Natural killer cell treated with Interleukin-12 subunit alpha and Interleukin-12 subunit beta and Interleukin-15 and Interleukin-18, amount 100 ng/mL, for 72 hours (primary cell): ENCODE data around the gene MAML2. TPM values are rescaled to one million over a fixed set of nuclear protein-coding genes. Genes with fewer than 3 reads are reported as not detected.

Experiments used
- ATAC-seq, 2 donors: fragments of 150-1000 bp; cut with Tn5 transposase in 1 of 2; sonication (Bioruptor Pico), chemical (Tn5 transposase) in 1 of 2; 2 replicates each; pipeline ENCODE4 v1.10.0; 2021
- DNase-seq: peaks from one replicate; pipeline ENCODE4 v3.0.0; 2022; ENCODE audit warnings: low spot score
- H3K27ac Mint-ChIP-seq, 2 donors: 1 replicate in 1 of 2; 2 replicates in 1 of 2; pipeline ENCODE4 v1.8.0; 2022; ENCODE audit warnings: mixed read lengths in 2 of 2, mild to moderate bottlenecking in 1 of 2, moderate library complexity in 1 of 2
- H3K27me3 Mint-ChIP-seq, 2 donors: 1 replicate in 1 of 2; 2 replicates in 1 of 2; pipeline ENCODE4 v1.8.0; 2022; ENCODE audit warnings: mixed read lengths in 2 of 2
- H3K36me3 Mint-ChIP-seq: one replicate; pipeline ENCODE4 v1.8.0; 2022; ENCODE audit warnings: mixed read lengths
- H3K4me1 Mint-ChIP-seq, 2 donors: 1 replicate in 1 of 2; 2 replicates in 1 of 2; pipeline ENCODE4 v1.8.0; 2022; ENCODE audit warnings: low read depth in 2 of 2, mixed read lengths in 2 of 2, mild to moderate bottlenecking in 1 of 2
- H3K4me3 Mint-ChIP-seq: one replicate; pipeline ENCODE4 v1.8.0; 2022; ENCODE audit warnings: mixed read lengths
- H3K9me3 Mint-ChIP-seq: 2 replicates; pipeline ENCODE4 v1.8.0; 2022; ENCODE audit warnings: mixed read lengths
- total RNA-seq, 2 donors: library from RNA; stranded (reverse); gene quantifications; one replicate each; pipeline ENCODE4 v1.2.3, GENCODE V29; 2022

Gene MAML2
- total RNA-seq, 2 donors from 2014 or later: 15.9 to 21.9 TPM

- peak; percentile 79 to 83 for ATAC-seq
- no peaks in the 10 kb centered on the region for H3K27me3 Mint-ChIP-seq
- no peaks in the 10 kb centered on the region for H3K9me3 Mint-ChIP-seq
- peak overlapping the region; percentile 71 for H3K4me3 Mint-ChIP-seq
- no peak for DNase-seq
- peaks cover 36 to 44% of the 10 kb centered on the region in 2 donors for H3K4me1 Mint-ChIP-seq
- H3K27ac Mint-ChIP-seq: peak overlapping the region; percentile 77 to 83
- no peaks in the 10 kb centered on the region for H3K36me3 Mint-ChIP-seq
Measured at GRCh38 chr11:96075532-96075959, 267.4 kb downstream of the MAML2 start.

GRCh38 chr11:96074551-96075310 is 268.3 kb downstream of the MAML2 start:
- Mint-ChIP-seq H3K27ac (peak overlapping the region; percentile 77 to 83), H3K9me3 (no peaks in the 10 kb centered on the region), H3K36me3 (no peaks in the 10 kb centered on the region), H3K4me3 (peak overlapping the region; percentile 71), H3K4me1 (peaks cover 35 to 39% of the 10 kb centered on the region in 2 donors), H3K27me3 (no peaks in the 10 kb centered on the region)
- DNase-seq: no peak
- no peak for ATAC-seq

- H3K9me3 Mint-ChIP-seq: no peaks in the 10 kb centered on the region
- H3K4me1 Mint-ChIP-seq: peaks cover 35 to 40% of the 10 kb centered on the region in 2 donors
Measured at GRCh38 chr11:96073536-96073935, 269.5 kb downstream of the MAML2 start.

GRCh38 chr11:96072592-96072991 is 270.4 kb downstream of the MAML2 start:
- ATAC-seq (no peak), DNase-seq (no peak)
- Mint-ChIP-seq H3K4me3 (no peak overlapping the region), H3K27ac (peak overlapping the region in 1 of 2 donors; percentile 8), H3K27me3 (no peaks in the 10 kb centered on the region), H3K4me1 (peaks cover 37 to 44% of the 10 kb centered on the region in 2 donors), H3K36me3 (no peaks in the 10 kb centered on the region), H3K9me3 (no peaks in the 10 kb centered on the region)

More at GRCh38 chr11:96073536-96073935, 269.5 kb downstream of the MAML2 start:
- H3K27ac Mint-ChIP-seq: peak overlapping the region in 1 of 2 donors; percentile 83
- DNase-seq (no peak), ATAC-seq (no peak)
- H3K36me3 Mint-ChIP-seq: no peaks in the 10 kb centered on the region
- H3K4me3 Mint-ChIP-seq: no peak overlapping the region
- no peaks in the 10 kb centered on the region for H3K27me3 Mint-ChIP-seq

DNA sequence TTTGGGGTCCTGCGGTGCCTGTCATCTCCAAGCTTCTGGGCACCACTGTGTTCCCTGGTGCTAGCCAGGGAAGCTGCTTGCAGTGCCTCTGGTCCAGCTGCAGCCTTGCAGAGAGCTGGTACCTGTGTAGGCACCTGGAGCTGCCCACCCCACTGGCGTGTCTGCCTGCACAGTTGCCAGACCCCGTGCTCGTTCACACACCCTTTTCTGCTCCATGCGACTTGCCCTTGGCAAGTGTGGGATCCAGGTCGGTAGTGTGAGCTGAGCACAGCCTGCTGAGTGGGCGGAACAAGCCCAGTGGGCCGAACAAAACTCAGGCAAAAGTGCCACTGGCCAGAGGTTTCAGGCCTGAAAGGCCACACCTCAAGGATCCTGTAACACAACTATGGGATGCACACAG is 272.5 kb downstream of the MAML2 start:
- DNase-seq (no peak), ATAC-seq (peak in 1 of 2 donors; percentile 24)
- Mint-ChIP-seq H3K27ac (no peak overlapping the region), H3K27me3 (no peaks in the 10 kb centered on the region), H3K4me1 (peaks cover 35 to 44% of the 10 kb centered on the region in 2 donors), H3K36me3 (no peaks in the 10 kb centered on the region), H3K9me3 (no peaks in the 10 kb centered on the region), H3K4me3 (no peak overlapping the region)

- peak overlapping the region in 1 of 2 donors; percentile 0 for H3K27ac Mint-ChIP-seq
- no peaks in the 10 kb centered on the region for H3K27me3 Mint-ChIP-seq
- no peak overlapping the region for H3K4me3 Mint-ChIP-seq
Measured at GRCh38 chr11:96067160-96067559, 275.8 kb downstream of the MAML2 start.

GRCh38 chr11:96065379-96065778 is 277.6 kb downstream of the MAML2 start:
- H3K27ac Mint-ChIP-seq: no peak overlapping the region
- DNase-seq (no peak), ATAC-seq (no peak)
- no peak overlapping the region for H3K4me3 Mint-ChIP-seq
- no peaks in the 10 kb centered on the region for H3K36me3 Mint-ChIP-seq
- no peaks in the 10 kb centered on the region for H3K27me3 Mint-ChIP-seq
- no peaks in the 10 kb centered on the region for H3K9me3 Mint-ChIP-seq
- H3K4me1 Mint-ChIP-seq: peaks cover 37 to 58% of the 10 kb centered on the region in 2 donors

More at GRCh38 chr11:96067160-96067559, 275.8 kb downstream of the MAML2 start:
- Mint-ChIP-seq H3K4me1 (peaks cover 32 to 47% of the 10 kb centered on the region in 2 donors), H3K36me3 (no peaks in the 10 kb centered on the region), H3K9me3 (no peaks in the 10 kb centered on the region)
- ATAC-seq (no peak), DNase-seq (no peak)

DNA sequence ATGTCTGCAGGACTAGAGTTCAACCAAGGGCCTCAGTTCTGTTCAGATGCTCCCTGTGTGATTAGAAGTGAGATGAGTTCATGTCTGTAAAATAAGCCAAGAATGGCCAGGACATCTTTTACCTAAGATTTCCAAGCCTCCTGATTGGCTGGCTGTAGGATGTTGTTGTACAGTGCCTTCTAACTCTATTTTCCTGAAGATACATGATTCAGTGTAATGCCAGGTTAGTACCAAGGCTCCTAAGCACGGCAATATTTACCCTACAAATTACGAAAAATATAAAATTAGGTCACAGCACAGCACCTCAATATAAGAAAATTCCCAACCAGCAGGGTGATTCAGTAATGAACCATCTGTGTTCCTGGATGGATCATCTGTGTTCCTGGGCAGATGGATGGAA is 279.1 kb downstream of the MAML2 start:
- H3K36me3 Mint-ChIP-seq: no peaks in the 10 kb centered on the region
- H3K9me3 Mint-ChIP-seq: no peaks in the 10 kb centered on the region
- peaks cover 33 to 53% of the 10 kb centered on the region in 2 donors for H3K4me1 Mint-ChIP-seq
- no peaks in the 10 kb centered on the region for H3K27me3 Mint-ChIP-seq
- ATAC-seq (no peak), DNase-seq (no peak)
- peak overlapping the region; percentile 35 to 74 for H3K27ac Mint-ChIP-seq
- no peak overlapping the region for H3K4me3 Mint-ChIP-seq

GRCh38 chr11:96063053-96063452 is 279.9 kb downstream of the MAML2 start:
- Mint-ChIP-seq H3K9me3 (no peaks in the 10 kb centered on the region), H3K36me3 (no peaks in the 10 kb centered on the region), H3K4me1 (peaks cover 29 to 48% of the 10 kb centered on the region in 2 donors), H3K27ac (peak overlapping the region; percentile 40 to 74), H3K27me3 (no peaks in the 10 kb centered on the region), H3K4me3 (peak overlapping the region; percentile 66)
- ATAC-seq (peak; percentile 46 to 60), DNase-seq (no peak)

GRCh38 chr11:96062134-96062533 is 280.9 kb downstream of the MAML2 start:
- Mint-ChIP-seq H3K4me1 (peaks cover 26 to 48% of the 10 kb centered on the region in 2 donors), H3K4me3 (peak overlapping the region; percentile 66), H3K27ac (peak overlapping the region; percentile 40 to 74), H3K36me3 (no peaks in the 10 kb centered on the region), H3K27me3 (no peaks in the 10 kb centered on the region), H3K9me3 (no peaks in the 10 kb centered on the region)
- DNase-seq (no peak), ATAC-seq (peak; percentile 75 to 93)

DNA sequence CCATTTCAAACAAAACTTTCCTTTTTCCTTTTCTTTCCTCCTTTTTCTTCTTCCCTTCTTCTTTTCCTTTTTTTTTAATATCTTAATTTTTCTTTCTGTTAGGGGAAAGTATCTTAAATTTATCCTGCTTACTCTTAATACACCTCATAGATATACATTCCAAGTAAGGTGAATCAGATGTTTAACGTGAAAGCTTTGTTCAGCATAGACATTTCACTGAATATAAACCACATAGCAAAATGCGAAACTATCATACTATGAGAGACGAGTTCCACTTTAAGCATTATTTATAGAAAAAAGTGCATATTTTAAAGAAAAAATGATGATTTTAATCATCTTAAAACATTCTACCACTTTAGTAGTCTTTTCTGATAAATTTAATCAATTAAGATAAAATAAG is 281.3 kb downstream of the MAML2 start:
- H3K9me3 Mint-ChIP-seq: no peaks in the 10 kb centered on the region
- DNase-seq: no peak
- peak overlapping the region; percentile 40 to 74 for H3K27ac Mint-ChIP-seq
- no peaks in the 10 kb centered on the region for H3K27me3 Mint-ChIP-seq
- peak in 1 of 2 donors; percentile 60 for ATAC-seq
- H3K4me3 Mint-ChIP-seq: no peak overlapping the region
- no peaks in the 10 kb centered on the region for H3K36me3 Mint-ChIP-seq
- peaks cover 24 to 46% of the 10 kb centered on the region in 2 donors for H3K4me1 Mint-ChIP-seq

- H3K27me3 Mint-ChIP-seq: no peaks in the 10 kb centered on the region
- ATAC-seq (no peak), DNase-seq (no peak)
- no peaks in the 10 kb centered on the region for H3K36me3 Mint-ChIP-seq
- peak overlapping the region; percentile 40 to 74 for H3K27ac Mint-ChIP-seq
- H3K4me3 Mint-ChIP-seq: peak overlapping the region; percentile 38
- no peaks in the 10 kb centered on the region for H3K9me3 Mint-ChIP-seq
- H3K4me1 Mint-ChIP-seq: peaks cover 20 to 40% of the 10 kb centered on the region in 2 donors
Measured at GRCh38 chr11:96061069-96061468, 281.9 kb downstream of the MAML2 start.

- H3K27me3 Mint-ChIP-seq: no peaks in the 10 kb centered on the region
- H3K4me3 Mint-ChIP-seq: no peak overlapping the region
- peaks cover 6% of the 10 kb centered on the region for H3K36me3 Mint-ChIP-seq
- peaks cover 25 to 39% of the 10 kb centered on the region in 2 donors for H3K4me1 Mint-ChIP-seq
- H3K9me3 Mint-ChIP-seq: no peaks in the 10 kb centered on the region
- DNase-seq: no peak
- H3K27ac Mint-ChIP-seq: peak overlapping the region in 1 of 2 donors; percentile 2
- ATAC-seq: no peak
Measured at GRCh38 chr11:96057502-96057901, 285.5 kb downstream of the MAML2 start.

DNA sequence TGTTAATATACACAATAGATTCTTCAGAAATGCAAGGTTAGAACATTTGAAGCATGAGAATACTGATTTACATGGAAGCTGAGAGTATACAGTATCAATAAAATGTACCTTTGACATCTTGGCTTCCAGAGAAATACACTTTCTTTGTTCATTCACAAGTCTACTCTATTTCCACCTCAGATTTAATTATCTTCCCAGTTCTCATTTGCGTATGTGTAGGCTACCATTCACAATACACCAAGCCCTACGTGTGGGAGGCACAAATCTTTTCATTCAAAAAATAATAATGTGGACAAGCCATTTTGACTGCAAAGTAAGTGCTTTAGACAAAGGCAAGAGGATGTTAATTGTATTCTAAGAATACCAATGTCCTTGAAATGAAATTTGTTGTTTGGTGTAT is 286.4 kb downstream of the MAML2 start:
- no peaks in the 10 kb centered on the region for H3K27me3 Mint-ChIP-seq
- DNase-seq (no peak), ATAC-seq (no peak)
- peaks cover 6% of the 10 kb centered on the region for H3K36me3 Mint-ChIP-seq
- no peak overlapping the region for H3K27ac Mint-ChIP-seq
- H3K4me3 Mint-ChIP-seq: no peak overlapping the region
- H3K9me3 Mint-ChIP-seq: no peaks in the 10 kb centered on the region
- H3K4me1 Mint-ChIP-seq: peaks cover 28 to 41% of the 10 kb centered on the region in 2 donors
